ENCODE measurements around the gene TRIM34. TPM values are rescaled to one million over a fixed set of nuclear protein-coding genes. Genes with fewer than 3 reads are reported as not detected.

The TRIM34 gene
- total and polyA plus RNA-seq, 2 of the 8 experiments (the other 6 are each of a cell fraction or from before 2014, with no cell fraction given) = 0.76 to 5.8 TPM

- TF ChIP-seq CTBP2 (IDR thresholded peaks at IDR 0.05; ENCODE audit: borderline replicate concordance, insufficient read depth, insufficient read length, low read length) (no peak), TAF1 (IDR thresholded peaks at IDR 0.05; ENCODE audit: low read depth, low read length) (peak; percentile 67), ATF2 (IDR thresholded peaks at IDR 0.05; ENCODE audit: low read length) (no peak), ASH2L (IDR thresholded peaks at IDR 0.05; ENCODE audit: low read length) (peak; percentile 94), BRCA1 (IDR thresholded peaks at IDR 0.05; ENCODE audit: low read depth, low read length) (no peak), ZNF274 (IDR thresholded peaks at IDR 0.05; ENCODE audit: borderline replicate concordance, extremely low read depth, low read length) (no peak), TBP (IDR thresholded peaks at IDR 0.05; ENCODE audit: low read depth, low read length) (peak; percentile 50; the same call in 1 of the 2 replicates), SAP30 (IDR thresholded peaks at IDR 0.05; ENCODE audit: insufficient read depth, insufficient replicate concordance, low read length) (no peak), CHD1 (IDR thresholded peaks at IDR 0.05; ENCODE audit: low read depth, low read length) (no peak), CBX5 (IDR thresholded peaks at IDR 0.05; ENCODE audit: low read depth, low read length) (no peak), KDM5A (IDR thresholded peaks at IDR 0.05; ENCODE audit: low read length) (no peak), MAFK (IDR thresholded peaks at IDR 0.05; ENCODE audit: low read depth, low read length) (no peak), SRF (IDR thresholded peaks at IDR 0.05; ENCODE audit: low read depth, low read length) (no peak), HDAC2 (IDR thresholded peaks at IDR 0.05; ENCODE audit: borderline replicate concordance in 1 of 2, low read depth in 2 of 2, low read length in 2 of 2) (peak in 1 of 2 experiments; percentile 80; a peak in 1 of 4 replicates)
Observed at GRCh38 chr11:5684646-5685362, 60.0 kb downstream of the TRIM34 start, which contains the start of gene TRIM5 (continued).
